WERI-Rb-1 (cell line): ENCODE measurements around the gene HSFX3.

Source experiments
- DNase-seq: peaks from one replicate; pipeline ENCODE4 v3.0.0-alpha.2; 2020
- H3K27ac ChIP-seq: fragments of 250-450 bp; sonication (Bioruptor Pico); 2 replicates; pipeline ENCODE4 v1.5.1; 2020; ENCODE audit warnings: mild to moderate bottlenecking, moderate library complexity
- H3K27me3 ChIP-seq: fragments of 250-450 bp; sonication (Bioruptor Pico); 2 replicates; pipeline ENCODE4 v1.5.1; 2021; ENCODE audit warnings: mild to moderate bottlenecking, low read depth, moderate library complexity; ENCODE audit not compliant: insufficient read depth, severe bottlenecking
- H3K36me3 ChIP-seq: fragments of 250-450 bp; sonication (Bioruptor Pico); 2 replicates; pipeline ENCODE4 v1.5.1; 2020; ENCODE audit warnings: mild to moderate bottlenecking, moderate library complexity
- H3K4me3 ChIP-seq: 2 replicates; pipeline ENCODE4 v1.5.1; 2011; ENCODE audit warnings: low read depth, mild to moderate bottlenecking, control low read depth, low read length
- H3K9me3 ChIP-seq: fragments of 250-450 bp; sonication (Bioruptor Pico); 2 replicates; pipeline ENCODE4 v1.5.1; 2021; ENCODE audit warnings: mild to moderate bottlenecking, moderate library complexity; ENCODE audit not compliant: severe bottlenecking
- TF ChIP-seq, protein P1 (sequence below): IDR thresholded peaks from 2 replicates; pipeline ENCODE4 v1.5.1; 2011; ENCODE audit warnings: low read depth, mild to moderate bottlenecking, control low read depth, inconsistent platforms, low read length

The HSFX3 gene

DNA sequence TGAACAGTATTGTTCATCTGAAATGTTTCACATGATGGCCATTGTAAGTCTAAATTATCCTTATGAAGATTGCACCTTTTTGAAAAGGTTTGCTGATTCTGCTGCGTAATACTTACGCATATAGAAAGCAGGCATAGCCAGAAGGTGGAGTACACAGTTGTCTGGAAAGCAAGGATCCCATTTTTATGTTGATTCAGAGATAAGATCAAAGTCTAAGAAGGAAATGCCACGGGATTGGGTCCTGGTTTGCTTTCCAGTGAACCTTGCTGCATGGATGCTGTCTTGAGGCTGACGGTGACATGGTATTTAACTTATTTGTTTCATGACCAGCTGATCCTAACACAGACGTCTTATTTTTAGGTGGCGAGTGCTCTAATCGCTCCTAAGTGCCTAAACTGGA, 22.0 kb upstream of the HSFX3 start:
- Histone ChIP-seq H3K27me3 (peaks cover 31% of the 10 kb centered on the region), H3K4me3 (no peak overlapping the region), H3K36me3 (no peaks in the 10 kb centered on the region), H3K9me3 (no peaks in the 10 kb centered on the region), H3K27ac (no peak overlapping the region)
- DNase-seq = no peak
- TF ChIP-seq, protein P1, sequence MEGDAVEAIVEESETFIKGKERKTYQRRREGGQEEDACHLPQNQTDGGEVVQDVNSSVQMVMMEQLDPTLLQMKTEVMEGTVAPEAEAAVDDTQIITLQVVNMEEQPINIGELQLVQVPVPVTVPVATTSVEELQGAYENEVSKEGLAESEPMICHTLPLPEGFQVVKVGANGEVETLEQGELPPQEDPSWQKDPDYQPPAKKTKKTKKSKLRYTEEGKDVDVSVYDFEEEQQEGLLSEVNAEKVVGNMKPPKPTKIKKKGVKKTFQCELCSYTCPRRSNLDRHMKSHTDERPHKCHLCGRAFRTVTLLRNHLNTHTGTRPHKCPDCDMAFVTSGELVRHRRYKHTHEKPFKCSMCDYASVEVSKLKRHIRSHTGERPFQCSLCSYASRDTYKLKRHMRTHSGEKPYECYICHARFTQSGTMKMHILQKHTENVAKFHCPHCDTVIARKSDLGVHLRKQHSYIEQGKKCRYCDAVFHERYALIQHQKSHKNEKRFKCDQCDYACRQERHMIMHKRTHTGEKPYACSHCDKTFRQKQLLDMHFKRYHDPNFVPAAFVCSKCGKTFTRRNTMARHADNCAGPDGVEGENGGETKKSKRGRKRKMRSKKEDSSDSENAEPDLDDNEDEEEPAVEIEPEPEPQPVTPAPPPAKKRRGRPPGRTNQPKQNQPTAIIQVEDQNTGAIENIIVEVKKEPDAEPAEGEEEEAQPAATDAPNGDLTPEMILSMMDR = no peak

DNA sequence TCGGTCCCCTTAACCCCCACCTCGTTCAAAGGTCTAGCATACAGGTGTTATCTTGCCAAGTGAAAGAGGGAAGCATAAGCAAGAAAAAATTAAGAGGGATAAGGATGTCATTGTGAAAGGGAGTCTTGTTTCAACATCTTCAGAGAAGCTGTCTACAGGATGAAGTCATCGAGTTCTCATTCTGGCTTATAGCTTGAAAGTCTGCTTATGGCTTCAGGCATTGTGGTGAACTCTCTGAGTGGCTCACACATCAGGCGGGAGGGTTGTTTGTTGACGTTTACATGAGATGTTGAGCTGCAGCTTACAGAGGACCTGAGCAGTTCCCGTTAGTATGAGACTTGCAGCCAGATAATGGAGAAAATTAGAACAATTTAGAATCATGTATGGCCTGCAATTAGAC, 20.9 kb upstream of the HSFX3 start:
- Histone ChIP-seq H3K27me3 (peaks cover 37% of the 10 kb centered on the region), H3K4me3 (no peak overlapping the region), H3K9me3 (no peaks in the 10 kb centered on the region), H3K27ac (no peak overlapping the region), H3K36me3 (no peaks in the 10 kb centered on the region)
- no peak for DNase-seq
- TF ChIP-seq, protein P1 = no peak

DNA sequence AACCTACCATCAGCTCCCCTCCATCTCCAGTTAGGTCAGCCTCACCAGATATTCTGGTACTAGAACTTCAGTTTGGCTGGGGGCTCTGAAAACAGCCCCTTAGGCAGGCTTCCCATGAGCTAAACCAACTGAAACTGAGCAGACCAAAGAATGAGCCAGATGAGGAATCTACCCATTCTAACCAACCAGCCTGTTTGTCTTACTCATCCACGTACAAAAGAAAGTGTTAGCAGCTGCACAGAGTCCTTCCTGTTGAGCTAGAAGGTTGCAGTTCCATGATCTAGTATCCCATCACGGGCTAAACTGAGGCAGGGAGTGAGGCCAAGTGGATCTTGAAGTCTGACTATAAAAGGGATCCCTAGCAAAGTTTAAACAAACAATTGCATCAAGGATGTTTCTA, 20.0 kb upstream of the HSFX3 start:
- DNase-seq = no peak
- TF ChIP-seq, protein P1 = no peak
- no peak overlapping the region for H3K27ac ChIP-seq
- no peak overlapping the region for H3K4me3 ChIP-seq
- no peaks in the 10 kb centered on the region for H3K9me3 ChIP-seq
- no peaks in the 10 kb centered on the region for H3K36me3 ChIP-seq
- peaks cover 43% of the 10 kb centered on the region for H3K27me3 ChIP-seq

DNA sequence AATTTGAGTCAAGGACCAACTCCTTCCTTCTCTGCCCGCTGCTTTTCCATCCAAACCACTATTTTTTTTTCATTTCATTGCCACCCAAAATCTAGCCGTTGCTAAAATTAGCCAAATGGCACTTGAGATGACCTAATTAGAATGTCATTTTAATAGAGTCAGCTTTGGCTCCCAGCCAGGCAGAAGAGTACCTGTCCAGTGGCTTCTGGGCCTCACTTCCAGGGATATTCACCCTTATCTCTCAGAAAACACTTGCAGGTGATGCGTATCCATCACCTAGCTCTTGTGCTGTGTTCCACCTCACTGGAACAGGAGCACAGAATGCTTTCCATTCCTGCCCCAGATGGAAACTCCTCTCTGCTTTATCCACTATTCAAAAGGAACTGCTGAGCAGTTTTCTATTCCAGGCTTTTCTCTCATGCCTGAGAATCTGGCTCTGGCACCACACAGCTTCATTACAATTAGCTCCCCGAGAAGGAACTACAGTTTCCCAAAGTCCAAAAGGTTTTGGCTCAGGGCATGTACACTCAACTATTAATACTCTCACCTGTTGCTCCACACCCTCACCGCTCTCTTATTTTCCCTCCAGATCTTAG, 19.1 kb upstream of the HSFX3 start:
- Histone ChIP-seq H3K4me3 (no peak overlapping the region), H3K27me3 (peaks cover 44% of the 10 kb centered on the region), H3K36me3 (no peaks in the 10 kb centered on the region), H3K9me3 (peaks cover 2% of the 10 kb centered on the region), H3K27ac (no peak overlapping the region)
- TF ChIP-seq, protein P1 = no peak
- DNase-seq = no peak

DNA sequence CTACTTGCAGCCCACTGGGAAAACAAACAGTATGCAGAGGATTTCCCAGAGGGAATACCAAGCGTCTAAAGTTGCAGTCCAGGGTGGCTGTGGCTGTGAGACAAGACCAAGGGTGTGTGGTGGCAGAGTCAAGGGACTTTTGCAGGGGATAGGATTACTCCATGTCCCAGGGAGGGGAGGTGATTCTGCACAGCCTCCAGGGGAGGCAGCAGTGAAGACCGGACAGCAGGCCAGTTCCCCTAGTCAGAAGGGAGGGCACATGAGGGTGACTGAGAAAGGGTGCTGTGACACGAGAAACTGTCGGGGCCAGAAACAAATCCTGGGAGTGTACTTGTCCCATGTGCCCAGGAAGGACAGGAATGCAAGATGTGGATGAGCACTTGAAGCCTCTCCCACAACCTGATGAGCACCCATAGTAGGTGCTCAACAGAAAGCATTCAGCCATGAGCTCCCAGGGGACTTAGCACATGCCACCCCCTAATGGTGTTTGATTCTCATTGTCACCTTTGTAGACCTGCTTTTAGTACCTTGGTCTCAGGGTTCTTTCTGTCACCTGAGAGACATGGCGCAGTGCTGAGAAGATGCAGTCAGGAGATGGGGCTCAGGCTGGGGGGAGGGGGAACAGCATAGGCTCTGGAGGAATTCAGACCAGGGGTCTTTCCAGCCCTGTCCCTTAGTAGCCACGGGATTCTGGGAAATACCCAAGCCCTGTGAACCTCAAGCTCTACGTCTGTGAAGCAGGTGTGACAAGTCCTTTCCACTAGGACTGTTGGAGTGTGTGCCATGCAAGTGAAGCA, 18.1 kb upstream of the HSFX3 start:
- no peak overlapping the region for H3K4me3 ChIP-seq
- H3K27ac ChIP-seq = no peak overlapping the region
- no peak for DNase-seq
- H3K36me3 ChIP-seq = no peaks in the 10 kb centered on the region
- peaks cover 3% of the 10 kb centered on the region for H3K9me3 ChIP-seq
- peaks cover 48% of the 10 kb centered on the region for H3K27me3 ChIP-seq
- TF ChIP-seq, protein P1 = no peak
